Body of pancreas (tissue), 4 donors: Measurements from ENCODE around the gene PDF. TPM values are rescaled to one million over a fixed set of nuclear protein-coding genes. Genes with fewer than 3 reads are reported as not detected.

Source experiments
- ATAC-seq: fragments of 150-250 bp; one replicate; pipeline ENCODE4 v1.9.1; 2016
- DNase-seq, 4 donors: peaks; one replicate each; pipeline ENCODE4 v3.0.0-alpha.2; 2019
- H3K27ac ChIP-seq, 4 donors: fragments of 200-600 bp; sonication (generic); 1 replicate in 3 of 4; 2 replicates in 1 of 4; pipeline versions ENCODE4 v1.5.1 to v1.6.1; 2016 to 2019; ENCODE audit warnings: mild to moderate bottlenecking in 1 of 4, mixed read lengths in 1 of 4, moderate library complexity in 1 of 4
- H3K27me3 ChIP-seq, 2 donors: fragments of 200-600 bp; sonication (generic); one replicate each; pipeline ENCODE4 v1.6.0; 2016; ENCODE audit warnings: mild to moderate bottlenecking in 1 of 2
- H3K36me3 ChIP-seq, 2 donors: fragments of 200-600 bp; sonication (generic); replicated peaks in 1 of 2; 2 replicates each; pipeline ENCODE4 v1.5.1; 2016; ENCODE audit warnings: low read depth in 2 of 2; ENCODE audit not compliant: insufficient read depth in 1 of 2
- H3K4me1 ChIP-seq: fragments of 200-600 bp; sonication (generic); one replicate; pipeline ENCODE4 v1.6.0; 2016
- H3K4me3 ChIP-seq, 2 donors: fragments of 200-600 bp; sonication (generic); 1 replicate in 1 of 2; 2 replicates in 1 of 2; pipeline ENCODE4 v1.5.1; 2016 to 2019
- H3K9me3 ChIP-seq, 3 donors: fragments of 200-600 bp; sonication (generic); 1 replicate in 2 of 3; 2 replicates in 1 of 3; pipeline ENCODE4 v1.5.1; 2016
- CTCF ChIP-seq, 7 experiments: fragments of 450-650 bp in 4 of 7; fragments of 200-600 bp in 3 of 7; sonication (generic) in 3 of 7; IDR thresholded peaks; one replicate each; pipeline ENCODE4 v1.5.1; 2016 to 2019; ENCODE audit warnings: antibody characterized with exemption in 7 of 7
- POLR2A ChIP-seq, 3 donors: fragments of 450-650 bp; IDR thresholded peaks; one replicate each; pipeline ENCODE4 v1.6.1; 2016; ENCODE audit warnings: antibody characterized with exemption in 3 of 3, mild to moderate bottlenecking in 2 of 3
- WGBS, 2 donors: methylation state at CpG; one replicate each; pipeline ENCODE4 v1.1.5; 2017; 5-methylcytosine and 5-hydroxymethylcytosine counted together
- intact Hi-C: fragments of 100-400 bp; cut with DNase I; formaldehyde crosslinking; loops from one replicate; pipeline ENCODE4 v1.15.1; 2023
- total RNA-seq, 2 donors: library from RNA; depleted of rRNA; stranded (reverse); fragments of >200 nt; gene quantifications; one replicate each; pipeline ENCODE4 v1.1.0, GENCODE V29; 2016

PDF gene
- total RNA-seq, 2 donors from 2014 or later: 38.1 to 45.2 TPM

GRCh38 chr16:69310653-69311532 lies 19.5 kb downstream of the PDF start, which contains the start of gene VPS4A:
TSS of gene VPS4A (plus strand) at chr16:69311350. CDS start at chr16:69311512, 162 bp downstream.
- intact Hi-C loops: no loop called here
- Histone ChIP-seq H3K9me3 (no peaks in the 10 kb centered on the region), H3K27ac (peak within 1 kb of the TSS; percentile 82 to 93 (median 89)), H3K27me3 (no peaks in the 10 kb centered on the region), H3K36me3 (peaks cover 0 to 1% of the 10 kb centered on the region in 2 donors), H3K4me1 (peaks cover 40% of the 10 kb centered on the region), H3K4me3 (peak within 1 kb of the TSS; percentile 14 to 45)
- DNase-seq: peak; percentile 97 to 98 (median 98)
- WGBS, 2 donors: 7 to 27% methylated on average over 21 to 65 of the region's 70 CpGs
- peak; percentile 97 for ATAC-seq
- peak; percentile 44 to 89 (median 63) for TF ChIP-seq POLR2A (IDR thresholded peaks at IDR 0.05)
- peak; percentile 81 to 99 (median 98) for TF ChIP-seq CTCF (IDR thresholded peaks at IDR 0.05)

- ATAC-seq (no peak), DNase-seq (no peak)
- Histone ChIP-seq H3K36me3 (no peaks in the 10 kb centered on the region), H3K4me3 (no peak overlapping the region), H3K9me3 (no peaks in the 10 kb centered on the region), H3K4me1 (peaks cover 24% of the 10 kb centered on the region), H3K27me3 (no peaks in the 10 kb centered on the region), H3K27ac (no peak overlapping the region)
- 84 to 89% methylated on average over 12 of the region's 12 CpGs for WGBS, 2 donors
- intact Hi-C loops: no loop called here
- TF ChIP-seq CTCF (IDR thresholded peaks at IDR 0.05) (no peak), POLR2A (IDR thresholded peaks at IDR 0.05) (no peak)
These were observed 21.1 kb downstream of the PDF start for GRCh38 chr16:69309316-69309715.

- no peak for DNase-seq
- 77 to 82% methylated on average over 2 of the region's 2 CpGs for WGBS, 2 donors
- Histone ChIP-seq H3K4me1 (peaks cover 12% of the 10 kb centered on the region), H3K27ac (no peak overlapping the region), H3K4me3 (no peak overlapping the region), H3K9me3 (no peaks in the 10 kb centered on the region), H3K27me3 (no peaks in the 10 kb centered on the region), H3K36me3 (no peaks in the 10 kb centered on the region)
- intact Hi-C loops: no loop called here
- ATAC-seq: no peak
- TF ChIP-seq POLR2A (IDR thresholded peaks at IDR 0.05): no peak
- TF ChIP-seq CTCF (IDR thresholded peaks at IDR 0.05): no peak
These were observed 22.5 kb downstream of the PDF start for GRCh38 chr16:69307856-69308255.

- no peaks in the 10 kb centered on the region for H3K9me3 ChIP-seq
- H3K27me3 ChIP-seq: no peaks in the 10 kb centered on the region
- 38 to 44% methylated on average over 1 of the region's 1 CpG for WGBS, 2 donors
- no peak overlapping the region for H3K27ac ChIP-seq
- TF ChIP-seq CTCF (IDR thresholded peaks at IDR 0.05) (no peak), POLR2A (IDR thresholded peaks at IDR 0.05) (no peak)
- DNase-seq (no peak), ATAC-seq (no peak)
- intact Hi-C loops: no loop called here
- H3K4me3 ChIP-seq: no peak overlapping the region
- peaks cover 7% of the 10 kb centered on the region for H3K4me1 ChIP-seq
- no peaks in the 10 kb centered on the region for H3K36me3 ChIP-seq
These were observed 23.3 kb downstream of the PDF start for GRCh38 chr16:69307091-69307490.
